ENCODE measurements around the gene CIAO2B. TPM values are rescaled to one million over a fixed set of nuclear protein-coding genes. Genes with fewer than 3 reads are reported as not detected.

CIAO2B gene
- total and polyA plus RNA-seq, 2 experiments from 2014 or later: 92.4 to 181 TPM

DNA sequence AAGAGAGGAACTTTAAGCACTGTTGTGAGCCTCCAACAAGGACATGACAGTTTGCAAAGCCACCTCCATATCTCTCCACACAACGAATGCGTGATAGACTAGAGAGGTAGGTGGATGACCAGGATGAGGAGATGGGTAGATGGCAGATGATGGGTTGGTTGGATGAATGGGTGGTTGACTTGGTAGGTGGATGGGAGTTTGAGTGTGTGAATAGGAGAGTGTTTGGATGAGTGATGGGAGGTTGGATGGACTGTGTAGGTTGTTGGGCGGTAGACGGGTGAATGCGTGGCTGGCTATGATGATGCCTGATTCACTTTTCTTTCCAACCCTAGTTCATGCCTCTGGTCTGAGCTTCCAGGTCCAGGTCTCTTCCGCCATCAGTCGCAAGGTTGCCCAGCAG lies 19.7 kb downstream of the CIAO2B start:
- H3F3A ChIP-seq (replicated peaks; ENCODE audit: low read depth): no peaks in the 10 kb centered on the region
- H3K27ac Mint-ChIP-seq: no peak overlapping the region
- H3K4me1 ChIP-seq (ENCODE audit: insufficient read depth): no peaks in the 10 kb centered on the region
- H3K36me3 Mint-ChIP-seq (ENCODE audit: low read depth): no peaks in the 10 kb centered on the region
- no peak overlapping the region for H3K4me3 ChIP-seq
- no peaks in the 10 kb centered on the region for H3K36me3 ChIP-seq (ENCODE audit: insufficient read depth)
- H3K27me3 Mint-ChIP-seq (ENCODE audit: insufficient read depth, low read depth, poor library complexity): peaks cover 10% of the 10 kb centered on the region
- H4K20me1 ChIP-seq (replicated peaks; ENCODE audit: insufficient read depth): no peaks in the 10 kb centered on the region
- no peak overlapping the region for H2AFZ ChIP-seq
- DNase-seq (ENCODE audit: low spot score): no peak
- no peaks in the 10 kb centered on the region; the same call in 2 of the 3 replicates for H3K9me3 Mint-ChIP-seq
- H3K79me2 ChIP-seq (replicated peaks; ENCODE audit: insufficient read depth): no peaks in the 10 kb centered on the region
- H3K27ac ChIP-seq (ENCODE audit: low read depth): no peak overlapping the region
- H3K4me1 Mint-ChIP-seq: no peaks in the 10 kb centered on the region; the same call in 2 of the 3 replicates
- no peaks in the 10 kb centered on the region for H3K27me3 ChIP-seq (ENCODE audit: insufficient read depth)
- TF ChIP-seq, protein P1, sequence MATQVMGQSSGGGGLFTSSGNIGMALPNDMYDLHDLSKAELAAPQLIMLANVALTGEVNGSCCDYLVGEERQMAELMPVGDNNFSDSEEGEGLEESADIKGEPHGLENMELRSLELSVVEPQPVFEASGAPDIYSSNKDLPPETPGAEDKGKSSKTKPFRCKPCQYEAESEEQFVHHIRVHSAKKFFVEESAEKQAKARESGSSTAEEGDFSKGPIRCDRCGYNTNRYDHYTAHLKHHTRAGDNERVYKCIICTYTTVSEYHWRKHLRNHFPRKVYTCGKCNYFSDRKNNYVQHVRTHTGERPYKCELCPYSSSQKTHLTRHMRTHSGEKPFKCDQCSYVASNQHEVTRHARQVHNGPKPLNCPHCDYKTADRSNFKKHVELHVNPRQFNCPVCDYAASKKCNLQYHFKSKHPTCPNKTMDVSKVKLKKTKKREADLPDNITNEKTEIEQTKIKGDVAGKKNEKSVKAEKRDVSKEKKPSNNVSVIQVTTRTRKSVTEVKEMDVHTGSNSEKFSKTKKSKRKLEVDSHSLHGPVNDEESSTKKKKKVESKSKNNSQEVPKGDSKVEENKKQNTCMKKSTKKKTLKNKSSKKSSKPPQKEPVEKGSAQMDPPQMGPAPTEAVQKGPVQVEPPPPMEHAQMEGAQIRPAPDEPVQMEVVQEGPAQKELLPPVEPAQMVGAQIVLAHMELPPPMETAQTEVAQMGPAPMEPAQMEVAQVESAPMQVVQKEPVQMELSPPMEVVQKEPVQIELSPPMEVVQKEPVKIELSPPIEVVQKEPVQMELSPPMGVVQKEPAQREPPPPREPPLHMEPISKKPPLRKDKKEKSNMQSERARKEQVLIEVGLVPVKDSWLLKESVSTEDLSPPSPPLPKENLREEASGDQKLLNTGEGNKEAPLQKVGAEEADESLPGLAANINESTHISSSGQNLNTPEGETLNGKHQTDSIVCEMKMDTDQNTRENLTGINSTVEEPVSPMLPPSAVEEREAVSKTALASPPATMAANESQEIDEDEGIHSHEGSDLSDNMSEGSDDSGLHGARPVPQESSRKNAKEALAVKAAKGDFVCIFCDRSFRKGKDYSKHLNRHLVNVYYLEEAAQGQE (IDR thresholded peaks at IDR 0.05; ENCODE audit: unreplicated experiment): no peak
- no peak for TF ChIP-seq EZH2phosphoT487 (IDR thresholded peaks at IDR 0.05; ENCODE audit: unreplicated experiment)
- TF ChIP-seq ZNF114 (CRISPR knock-in tag; IDR thresholded peaks at IDR 0.05): no peak
- TF ChIP-seq STAT1 (IDR thresholded peaks at IDR 0.05; ENCODE audit: unreplicated experiment): no peak
- TF ChIP-seq EZH2 (IDR thresholded peaks at IDR 0.05; ENCODE audit: low read depth, unreplicated experiment): no peak
- TF ChIP-seq NANOG (IDR thresholded peaks at IDR 0.05; ENCODE audit: borderline replicate concordance): no peak
- no peak for TF ChIP-seq CREB1 (CRISPR knock-in tag; IDR thresholded peaks at IDR 0.05; ENCODE audit: low read depth)
- TF ChIP-seq ZNF462 (CRISPR knock-in tag; IDR thresholded peaks at IDR 0.05): no peak
- TF ChIP-seq CTCF (conservative IDR thresholded peaks at IDR 0.05; ENCODE audit: low read depth in 2 of 2): no peak
- no peak for TF ChIP-seq POLR2AphosphoS5 (IDR thresholded peaks at IDR 0.05; ENCODE audit: low read depth)
- no peak for TF ChIP-seq ZNF331 (CRISPR knock-in tag; IDR thresholded peaks at IDR 0.05; ENCODE audit: low read depth)
- TF ChIP-seq, protein P2, sequence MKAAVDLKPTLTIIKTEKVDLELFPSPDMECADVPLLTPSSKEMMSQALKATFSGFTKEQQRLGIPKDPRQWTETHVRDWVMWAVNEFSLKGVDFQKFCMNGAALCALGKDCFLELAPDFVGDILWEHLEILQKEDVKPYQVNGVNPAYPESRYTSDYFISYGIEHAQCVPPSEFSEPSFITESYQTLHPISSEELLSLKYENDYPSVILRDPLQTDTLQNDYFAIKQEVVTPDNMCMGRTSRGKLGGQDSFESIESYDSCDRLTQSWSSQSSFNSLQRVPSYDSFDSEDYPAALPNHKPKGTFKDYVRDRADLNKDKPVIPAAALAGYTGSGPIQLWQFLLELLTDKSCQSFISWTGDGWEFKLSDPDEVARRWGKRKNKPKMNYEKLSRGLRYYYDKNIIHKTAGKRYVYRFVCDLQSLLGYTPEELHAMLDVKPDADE (IDR thresholded peaks at IDR 0.05): no peak
- H3K4me2 ChIP-seq: no peak overlapping the region
- no peaks in the 10 kb centered on the region for H3K9me2 ChIP-seq (ENCODE audit: insufficient read depth)
- no peak for ATAC-seq
- no peak overlapping the region for H3K4me3 Mint-ChIP-seq

All from GM23338 (cell line).